ENCODE measurements around the gene INTS3. TPM values are rescaled to one million over a fixed set of nuclear protein-coding genes. Genes with fewer than 3 reads are reported as not detected.

INTS3 gene
- total and polyA plus RNA-seq, 2 of the 8 experiments (the other 6 are each of a cell fraction or from before 2014, with no cell fraction given) = 66.8 to 93.2 TPM

GRCh38 chr1:153733970-153734369 is 6.1 kb downstream of the INTS3 start:
- H3K27ac ChIP-seq (ENCODE audit: low read depth, low read length) = no peak overlapping the region
- no peak overlapping the region for H3K23ac ChIP-seq (ENCODE audit: insufficient read length)
- H3K79me2 ChIP-seq (ENCODE audit: control insufficient read depth in 1 of 2, insufficient read depth in 2 of 2, low read length in 2 of 2) = peaks cover 0 to 42% of the 10 kb centered on the region in 2 experiments; a peak in 2 of 4 replicates
- H3K9me3 ChIP-seq (ENCODE audit: insufficient read depth in 2 of 2, low read depth in 1 of 2, low read length in 1 of 2) = no peaks in the 10 kb centered on the region
- FAIRE-seq (no peak), DNase-seq (ENCODE audit: low read depth in 1 of 2, low spot score in 2 of 2) (no peak)
- POLR2A ChIA-PET (ENCODE audit: partially characterized antibody) = interaction anchor here (1.0 to 9.2 kb wide), 9 partner anchors 10 to 256 kb away, joined by 3 to 60 read pairs (median 4); partner anchors contain the start of genes NPR1 and RPS27
- H2BK120ac ChIP-seq (replicated peaks; ENCODE audit: low read depth, low read length) = no peak overlapping the region
- H3K79me1 ChIP-seq (ENCODE audit: low read depth, low read length) = peaks cover 3% of the 10 kb centered on the region
- no peaks in the 10 kb centered on the region for H3K23me2 ChIP-seq (ENCODE audit: low read depth, low read length)
- H3K4me1 ChIP-seq (replicated peaks in 1 of 4; ENCODE audit: control insufficient read depth in 3 of 4, insufficient read depth in 4 of 4, low read length in 3 of 4) = peaks cover 0 to 6% (median 3%) of the 10 kb centered on the region in 4 experiments; a peak in 5 of 7 replicates
- no peak overlapping the region for H3K9ac ChIP-seq (replicated peaks in 1 of 4; ENCODE audit: extremely low read depth in 1 of 4, low read depth in 3 of 4, low read length in 3 of 4)
- no peak overlapping the region for H3K14ac ChIP-seq (ENCODE audit: insufficient read length)
- H3K4me3 ChIP-seq (ENCODE audit: extremely low read depth in 1 of 4, insufficient read depth in 2 of 4, low read depth in 3 of 4, low read length in 4 of 4) = no peak overlapping the region
- H4K20me1 ChIP-seq (replicated peaks in 1 of 2; ENCODE audit: control insufficient read depth in 1 of 2, insufficient read depth in 2 of 2, low read length in 2 of 2) = no peaks in the 10 kb centered on the region
- no peak overlapping the region for H2BK15ac ChIP-seq (ENCODE audit: low read length)
- H4K91ac ChIP-seq (replicated peaks; ENCODE audit: insufficient read length, low read length) = no peak overlapping the region
- no peak overlapping the region for H2BK5ac ChIP-seq (ENCODE audit: low read depth, low read length)
- H4K8ac ChIP-seq (ENCODE audit: extremely low read depth, insufficient read depth, low read length) = no peak overlapping the region
- H4K5ac ChIP-seq (ENCODE audit: insufficient read length, low read depth, low read length) = no peak overlapping the region
- H3K18ac ChIP-seq (ENCODE audit: extremely low read depth, low read length) = no peak overlapping the region
- H3K27me3 ChIP-seq (replicated peaks in 1 of 4; ENCODE audit: control insufficient read depth in 3 of 4, extremely low read depth in 1 of 4, insufficient read depth in 3 of 4, low read length in 3 of 4) = no peaks in the 10 kb centered on the region
- H3K56ac ChIP-seq (replicated peaks; ENCODE audit: insufficient read length, low read depth, low read length) = no peak overlapping the region
- H2AFZ ChIP-seq (ENCODE audit: low read length) = no peak overlapping the region
- H3K4ac ChIP-seq (replicated peaks; ENCODE audit: insufficient read length, low read depth, low read length) = no peak overlapping the region
- H2BK12ac ChIP-seq (ENCODE audit: low read depth, low read length) = no peak overlapping the region
- CTCF ChIA-PET (ENCODE audit: partially characterized antibody) = interaction anchor here (0.9 to 3.3 kb wide), 10 partner anchors 11 to 56 kb away, joined by 3 to 18 read pairs (median 4); no protein-coding TSS in a partner anchor
- peaks cover 0 to 12% (median 2%) of the 10 kb centered on the region in 4 experiments; a peak in 3 of 8 replicates for H3K36me3 ChIP-seq (ENCODE audit: control insufficient read depth in 2 of 4, insufficient read depth in 4 of 4, low read length in 3 of 4)
- 75% methylated on average over 1 of the region's 1 CpG; no CpG with 5 or more reads in 1 of the 2 experiments for WGBS, 2 experiments (ENCODE audit: extremely low coverage in 1 of 2, insufficient coverage in 1 of 2, insufficient read length in 1 of 2, insufficient replicate concordance in 2 of 2, low coverage in 1 of 2, low lambda C conversion rate in 2 of 2, missing lambda C conversion rate in 1 of 2)
- H2AK5ac ChIP-seq (ENCODE audit: low read depth, low read length) = no peak overlapping the region
- H2BK20ac ChIP-seq (ENCODE audit: low read length) = no peak overlapping the region
- H3K4me2 ChIP-seq (ENCODE audit: insufficient read depth in 1 of 2, low read depth in 2 of 2, low read length in 2 of 2) = no peak overlapping the region
- no peak for TF ChIP-seq KDM4A (IDR thresholded peaks at IDR 0.05; ENCODE audit: low read depth, low read length, severe bottlenecking)
- TF ChIP-seq JUN (IDR thresholded peaks at IDR 0.05; ENCODE audit: low read depth, low read length) = no peak
- TF ChIP-seq SP4 (IDR thresholded peaks at IDR 0.05; ENCODE audit: low read length) = no peak
- TF ChIP-seq NANOG (IDR thresholded peaks at IDR 0.05; ENCODE audit: insufficient read depth, low read depth, low read length, poor library complexity, severe bottlenecking) = no peak
- TF ChIP-seq, protein P1, sequence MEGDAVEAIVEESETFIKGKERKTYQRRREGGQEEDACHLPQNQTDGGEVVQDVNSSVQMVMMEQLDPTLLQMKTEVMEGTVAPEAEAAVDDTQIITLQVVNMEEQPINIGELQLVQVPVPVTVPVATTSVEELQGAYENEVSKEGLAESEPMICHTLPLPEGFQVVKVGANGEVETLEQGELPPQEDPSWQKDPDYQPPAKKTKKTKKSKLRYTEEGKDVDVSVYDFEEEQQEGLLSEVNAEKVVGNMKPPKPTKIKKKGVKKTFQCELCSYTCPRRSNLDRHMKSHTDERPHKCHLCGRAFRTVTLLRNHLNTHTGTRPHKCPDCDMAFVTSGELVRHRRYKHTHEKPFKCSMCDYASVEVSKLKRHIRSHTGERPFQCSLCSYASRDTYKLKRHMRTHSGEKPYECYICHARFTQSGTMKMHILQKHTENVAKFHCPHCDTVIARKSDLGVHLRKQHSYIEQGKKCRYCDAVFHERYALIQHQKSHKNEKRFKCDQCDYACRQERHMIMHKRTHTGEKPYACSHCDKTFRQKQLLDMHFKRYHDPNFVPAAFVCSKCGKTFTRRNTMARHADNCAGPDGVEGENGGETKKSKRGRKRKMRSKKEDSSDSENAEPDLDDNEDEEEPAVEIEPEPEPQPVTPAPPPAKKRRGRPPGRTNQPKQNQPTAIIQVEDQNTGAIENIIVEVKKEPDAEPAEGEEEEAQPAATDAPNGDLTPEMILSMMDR (IDR thresholded peaks at IDR 0.05; ENCODE audit: control extremely low read depth in 1 of 3, insufficient read depth in 1 of 3, low read depth in 1 of 3, low read length in 3 of 3) = no peak
- TF ChIP-seq TBP (IDR thresholded peaks at IDR 0.05; ENCODE audit: low read depth, low read length) = no peak
- no peak for TF ChIP-seq EZH2 (IDR thresholded peaks at IDR 0.05; ENCODE audit: low read depth, low read length, severe bottlenecking)
- no peak for TF ChIP-seq BRCA1 (IDR thresholded peaks at IDR 0.05; ENCODE audit: low read depth, low read length)
- no peak for TF ChIP-seq GTF2F1 (IDR thresholded peaks at IDR 0.05; ENCODE audit: borderline replicate concordance, low read depth, low read length)
- no peak for TF ChIP-seq SP1 (IDR thresholded peaks at IDR 0.05; ENCODE audit: low read depth, low read length)
- TF ChIP-seq KDM5A (IDR thresholded peaks at IDR 0.05; ENCODE audit: low read length) = no peak
- no peak for TF ChIP-seq FOSL1 (IDR thresholded peaks at IDR 0.05; ENCODE audit: insufficient read depth, low read depth, low read length)

Measured in H1 (cell line).